HG03442 (cell line): ENCODE data around the gene MSRB1.

Experiments
- ATAC-seq: cut with Tn5 transposase; IDR thresholded peaks from one replicate; pipeline ENCODE4 v1.9.1; 2021; ENCODE audit warnings: mild to moderate bottlenecking, moderate library complexity; ENCODE audit not compliant: unreplicated experiment

MSRB1 gene

GRCh38 chr16:1918351-1919326 is 24.4 kb downstream of the MSRB1 start, which contains the start of gene HS3ST6:
Gene HS3ST6 (minus strand): TSS chr16:1918415. CDS start chr16:1918323, 92 bp downstream.
- ATAC-seq, result no peak

- ATAC-seq, result no peak
Observed at GRCh38 chr16:1917665-1918350, 25.2 kb downstream of the MSRB1 start.

- no peak for ATAC-seq
Observed at GRCh38 chr16:1917056-1917664, 25.8 kb downstream of the MSRB1 start.

GRCh38 chr16:1916640-1916990 is 26.4 kb downstream of the MSRB1 start:
- no peak for ATAC-seq

- no peak for ATAC-seq
Observed at GRCh38 chr16:1915732-1916639, 27.0 kb downstream of the MSRB1 start.

- no peak for ATAC-seq
Observed at GRCh38 chr16:1914988-1915387, 28.0 kb downstream of the MSRB1 start.

- no peak for ATAC-seq
Observed at GRCh38 chr16:1914084-1914608, 28.9 kb downstream of the MSRB1 start.

- no peak for ATAC-seq
Observed at GRCh38 chr16:1913327-1914083, 29.5 kb downstream of the MSRB1 start.

- no peak for ATAC-seq
Observed at GRCh38 chr16:1912215-1912543, 30.8 kb downstream of the MSRB1 start.

GRCh38 chr16:1911467-1912214 is 31.4 kb downstream of the MSRB1 start:
- ATAC-seq, result no peak

- ATAC-seq, result no peak
Observed at GRCh38 chr16:1909561-1910231, 33.3 kb downstream of the MSRB1 start.

- ATAC-seq, result no peak
Observed at GRCh38 chr16:1908983-1909382, 34.0 kb downstream of the MSRB1 start.

- ATAC-seq, result no peak
Observed at GRCh38 chr16:1908184-1908583, 34.8 kb downstream of the MSRB1 start.

GRCh38 chr16:1907226-1907860 is 35.7 kb downstream of the MSRB1 start:
- no peak for ATAC-seq

- ATAC-seq, result no peak
Observed at GRCh38 chr16:1906846-1907165, 36.2 kb downstream of the MSRB1 start.

- no peak for ATAC-seq
Observed at GRCh38 chr16:1906055-1906845, 36.7 kb downstream of the MSRB1 start.
